ENCODE data around the gene TYK2. TPM values are rescaled to one million over a fixed set of nuclear protein-coding genes. Genes with fewer than 3 reads are reported as not detected.

Gene TYK2
- total RNA-seq, 1 experiment from 2014 or later = 66.4 TPM

DNA sequence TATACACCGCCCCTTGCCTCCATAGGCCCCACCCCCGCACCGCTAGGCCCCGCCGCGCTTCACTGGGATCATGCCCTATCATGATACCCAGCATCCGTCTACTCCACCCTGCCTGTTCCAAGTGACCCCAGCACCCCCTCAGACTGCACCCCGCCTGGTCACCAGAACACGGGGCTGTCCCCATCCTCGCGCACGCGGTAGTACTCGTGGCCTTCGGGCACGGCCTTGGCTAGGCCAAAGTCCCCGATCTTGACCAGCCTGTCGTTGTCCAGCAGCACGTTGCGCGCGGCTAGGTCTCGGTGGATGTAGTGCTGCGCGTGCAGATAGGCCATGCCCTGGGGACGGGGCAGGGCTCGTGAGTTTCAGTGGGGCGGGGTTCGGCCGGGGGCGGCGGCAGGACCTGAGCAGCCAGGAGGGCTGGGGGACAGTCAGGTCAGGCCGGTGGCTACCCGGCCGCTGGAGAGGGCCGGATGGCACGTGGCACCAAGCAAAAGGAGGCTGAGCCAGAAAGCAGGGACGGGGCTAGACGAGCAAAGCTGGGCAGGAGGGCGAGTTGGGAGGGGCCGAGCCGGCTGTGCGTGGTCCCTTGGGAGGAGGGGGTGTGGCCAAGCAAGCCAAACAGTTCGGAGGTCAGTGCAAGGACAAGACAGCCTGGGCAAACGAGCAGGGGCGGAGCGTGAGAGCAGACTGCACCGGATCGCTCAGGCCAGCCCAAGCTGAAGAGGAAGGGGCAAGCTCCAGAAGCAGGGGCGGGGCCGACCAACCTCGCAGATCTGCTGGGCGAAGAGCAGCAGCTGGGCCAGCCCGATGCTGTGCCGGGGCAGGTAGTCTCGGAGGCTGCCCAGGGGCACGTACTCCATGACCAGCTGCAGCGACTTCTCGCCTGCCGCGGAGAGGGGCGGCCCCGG is 27.4 kb downstream of the TYK2 start (continued):
- TF ChIP-seq ZNF425 (CRISPR knock-in tag; conservative IDR thresholded peaks at IDR 0.05) (no peak), ERG (CRISPR knock-in tag; IDR thresholded peaks at IDR 0.05) (no peak), NR2C2 (CRISPR knock-in tag; IDR thresholded peaks at IDR 0.05) (no peak), TP53 (CRISPR knock-in tag; IDR thresholded peaks at IDR 0.05) (peak; percentile 43; the same call in 1 of the 2 replicates), NR1H2 (CRISPR knock-in tag; IDR thresholded peaks at IDR 0.05) (no peak), PRDM15 (CRISPR knock-in tag; IDR thresholded peaks at IDR 0.05) (no peak), GRHL2 (CRISPR knock-in tag; IDR thresholded peaks at IDR 0.05; ENCODE audit: insufficient replicate concordance, severe bottlenecking) (no peak), ZNF671 (CRISPR knock-in tag; IDR thresholded peaks at IDR 0.05) (no peak), GTF2I (CRISPR knock-in tag; conservative IDR thresholded peaks at IDR 0.05) (no peak), ZSCAN18 (CRISPR knock-in tag; IDR thresholded peaks at IDR 0.05) (no peak), ZNF416 (CRISPR knock-in tag; IDR thresholded peaks at IDR 0.05) (no peak), ZNF423 (CRISPR knock-in tag; IDR thresholded peaks at IDR 0.05) (no peak), ZNF263 (CRISPR knock-in tag; IDR thresholded peaks at IDR 0.05; ENCODE audit: low read depth) (no peak), ATF6 (CRISPR knock-in tag; IDR thresholded peaks at IDR 0.05) (no peak), CREB1 (CRISPR knock-in tag; IDR thresholded peaks at IDR 0.05) (peak; percentile 36; the same call in 1 of the 2 replicates), HMGXB4 (CRISPR knock-in tag; IDR thresholded peaks at IDR 0.05) (no peak), SMAD3 (CRISPR knock-in tag; IDR thresholded peaks at IDR 0.05; ENCODE audit: borderline replicate concordance) (0 out of 2 replicates have a peak, but pooled peaks have one; percentile 52)
- TF ChIP-seq, protein P1, sequence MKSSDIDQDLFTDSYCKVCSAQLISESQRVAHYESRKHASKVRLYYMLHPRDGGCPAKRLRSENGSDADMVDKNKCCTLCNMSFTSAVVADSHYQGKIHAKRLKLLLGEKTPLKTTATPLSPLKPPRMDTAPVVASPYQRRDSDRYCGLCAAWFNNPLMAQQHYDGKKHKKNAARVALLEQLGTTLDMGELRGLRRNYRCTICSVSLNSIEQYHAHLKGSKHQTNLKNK (CRISPR knock-in tag; IDR thresholded peaks at IDR 0.05) = no peak
- TF ChIP-seq, protein P2, sequence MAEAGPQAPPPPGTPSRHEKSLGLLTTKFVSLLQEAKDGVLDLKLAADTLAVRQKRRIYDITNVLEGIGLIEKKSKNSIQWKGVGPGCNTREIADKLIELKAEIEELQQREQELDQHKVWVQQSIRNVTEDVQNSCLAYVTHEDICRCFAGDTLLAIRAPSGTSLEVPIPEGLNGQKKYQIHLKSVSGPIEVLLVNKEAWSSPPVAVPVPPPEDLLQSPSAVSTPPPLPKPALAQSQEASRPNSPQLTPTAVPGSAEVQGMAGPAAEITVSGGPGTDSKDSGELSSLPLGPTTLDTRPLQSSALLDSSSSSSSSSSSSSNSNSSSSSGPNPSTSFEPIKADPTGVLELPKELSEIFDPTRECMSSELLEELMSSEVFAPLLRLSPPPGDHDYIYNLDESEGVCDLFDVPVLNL (CRISPR knock-in tag; IDR thresholded peaks at IDR 0.05; ENCODE audit: borderline replicate concordance, low read depth) = no peak
- TF ChIP-seq, protein P3, sequence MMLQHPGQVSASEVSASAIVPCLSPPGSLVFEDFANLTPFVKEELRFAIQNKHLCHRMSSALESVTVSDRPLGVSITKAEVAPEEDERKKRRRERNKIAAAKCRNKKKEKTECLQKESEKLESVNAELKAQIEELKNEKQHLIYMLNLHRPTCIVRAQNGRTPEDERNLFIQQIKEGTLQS (CRISPR knock-in tag; conservative IDR thresholded peaks at IDR 0.05) = no peak
- TF ChIP-seq, protein P4, sequence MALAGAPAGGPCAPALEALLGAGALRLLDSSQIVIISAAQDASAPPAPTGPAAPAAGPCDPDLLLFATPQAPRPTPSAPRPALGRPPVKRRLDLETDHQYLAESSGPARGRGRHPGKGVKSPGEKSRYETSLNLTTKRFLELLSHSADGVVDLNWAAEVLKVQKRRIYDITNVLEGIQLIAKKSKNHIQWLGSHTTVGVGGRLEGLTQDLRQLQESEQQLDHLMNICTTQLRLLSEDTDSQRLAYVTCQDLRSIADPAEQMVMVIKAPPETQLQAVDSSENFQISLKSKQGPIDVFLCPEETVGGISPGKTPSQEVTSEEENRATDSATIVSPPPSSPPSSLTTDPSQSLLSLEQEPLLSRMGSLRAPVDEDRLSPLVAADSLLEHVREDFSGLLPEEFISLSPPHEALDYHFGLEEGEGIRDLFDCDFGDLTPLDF (CRISPR knock-in tag; IDR thresholded peaks at IDR 0.05) = no peak
